Stimulated activated CD8-positive, alpha-beta memory T cell treated with anti-CD3 and anti-CD28 coated beads, Interleukin-4, amount 100 ng/mL, for 4 hours (primary cell): ENCODE measurements around the gene ZNF48.
"Not testable (repeated sequence)": the region's sequence is repeated elsewhere in the genome, so short reads cannot be mapped to it uniquely, and the experiment has no call there.

ENCODE experiments used
- DNase-seq, 2 donors: peaks; one replicate each; pipeline ENCODE4 v3.0.0-alpha.2; 2020; ENCODE audit warnings: low read depth in 2 of 2, low spot score in 1 of 2

Gene ZNF48

GRCh38 chr16:30377812-30378235 lies 17.4 kb upstream of the ZNF48 start:
- peak; percentile 72 to 80 for DNase-seq

- DNase-seq, result peak; percentile 98 to 99
These were observed 16.7 kb upstream of the ZNF48 start for GRCh38 chr16:30378236-30379157.

GRCh38 chr16:30379158-30379783 lies 15.9 kb upstream of the ZNF48 start:
- no peak for DNase-seq

GRCh38 chr16:30380072-30380802 lies 15.0 kb upstream of the ZNF48 start:
- DNase-seq, result no peak

GRCh38 chr16:30380803-30381208 lies 14.4 kb upstream of the ZNF48 start:
- no peak for DNase-seq

GRCh38 chr16:30381291-30382041 lies 13.8 kb upstream of the ZNF48 start:
- DNase-seq, result no peak

- DNase-seq, result peak in 1 of 2 donors; percentile 58
These were observed 12.9 kb upstream of the ZNF48 start, which contains the start of gene SEPTIN1 for GRCh38 chr16:30382111-30382881. Gene SEPTIN1, minus strand, starts transcription at chr16:30382561. Its CDS starts 19 bp downstream, at chr16:30382542.

GRCh38 chr16:30383521-30383920 lies 11.7 kb upstream of the ZNF48 start:
- no peak for DNase-seq

GRCh38 chr16:30394592-30395154 lies 547 bp upstream of the ZNF48 start:
- DNase-seq, result no peak

- no peak for DNase-seq
These were observed 869 bp downstream of the ZNF48 start for GRCh38 chr16:30395992-30396585.

GRCh38 chr16:30396627-30397026 lies 1.4 kb downstream of the ZNF48 start:
- DNase-seq, result not testable (repeated sequence)

- no peak for DNase-seq
These were observed 1.8 kb downstream of the ZNF48 start for GRCh38 chr16:30397056-30397455.

GRCh38 chr16:30397776-30398660 lies 2.8 kb downstream of the ZNF48 start:
- DNase-seq, result no peak

- no peak for DNase-seq
These were observed 3.6 kb downstream of the ZNF48 start for GRCh38 chr16:30398661-30399434.

GRCh38 chr16:30399435-30400186 lies 4.4 kb downstream of the ZNF48 start:
- DNase-seq, result no peak

GRCh38 chr16:30401768-30402425 lies 6.7 kb downstream of the ZNF48 start:
- DNase-seq, result no peak

GRCh38 chr16:30406795-30407101 lies 11.5 kb downstream of the ZNF48 start:
- DNase-seq, result no peak
